Thyroid gland (tissue), 4 donors: ENCODE results near the gene GSKIP.

Source experiments
- POLR2A ChIP-seq, 2 donors: fragments of 450-650 bp; IDR thresholded peaks; one replicate each; pipeline ENCODE4 v1.6.1; 2017; ENCODE audit warnings: antibody characterized with exemption in 2 of 2, mild to moderate bottlenecking in 2 of 2, moderate library complexity in 1 of 2
- TF ChIP-seq, protein P1 (sequence below), 6 experiments: fragments of 200-600 bp in 3 of 6; fragments of 450-650 bp in 3 of 6; sonication (generic) in 3 of 6; IDR thresholded peaks; one replicate each; pipeline ENCODE4 v1.5.1; 2016 to 2019; ENCODE audit warnings: antibody characterized with exemption in 6 of 6, mild to moderate bottlenecking in 2 of 6, inconsistent platforms in 1 of 6, moderate library complexity in 1 of 6

- TF ChIP-seq, protein P1, sequence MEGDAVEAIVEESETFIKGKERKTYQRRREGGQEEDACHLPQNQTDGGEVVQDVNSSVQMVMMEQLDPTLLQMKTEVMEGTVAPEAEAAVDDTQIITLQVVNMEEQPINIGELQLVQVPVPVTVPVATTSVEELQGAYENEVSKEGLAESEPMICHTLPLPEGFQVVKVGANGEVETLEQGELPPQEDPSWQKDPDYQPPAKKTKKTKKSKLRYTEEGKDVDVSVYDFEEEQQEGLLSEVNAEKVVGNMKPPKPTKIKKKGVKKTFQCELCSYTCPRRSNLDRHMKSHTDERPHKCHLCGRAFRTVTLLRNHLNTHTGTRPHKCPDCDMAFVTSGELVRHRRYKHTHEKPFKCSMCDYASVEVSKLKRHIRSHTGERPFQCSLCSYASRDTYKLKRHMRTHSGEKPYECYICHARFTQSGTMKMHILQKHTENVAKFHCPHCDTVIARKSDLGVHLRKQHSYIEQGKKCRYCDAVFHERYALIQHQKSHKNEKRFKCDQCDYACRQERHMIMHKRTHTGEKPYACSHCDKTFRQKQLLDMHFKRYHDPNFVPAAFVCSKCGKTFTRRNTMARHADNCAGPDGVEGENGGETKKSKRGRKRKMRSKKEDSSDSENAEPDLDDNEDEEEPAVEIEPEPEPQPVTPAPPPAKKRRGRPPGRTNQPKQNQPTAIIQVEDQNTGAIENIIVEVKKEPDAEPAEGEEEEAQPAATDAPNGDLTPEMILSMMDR (IDR thresholded peaks at IDR 0.05), result no peak
- no peak for TF ChIP-seq POLR2A (IDR thresholded peaks at IDR 0.05)
These were observed 54.7 kb downstream of the GSKIP start for GRCh38 chr14:96418075-96418474.
